ENCODE measurements around the gene SPR. TPM values are rescaled to one million over a fixed set of nuclear protein-coding genes. Genes with fewer than 3 reads are reported as not detected.

The SPR gene
- total and polyA plus RNA-seq, 2 of the 13 experiments (the other 11 are each of a cell fraction or from before 2014, with no cell fraction given), result 34.0 to 96.0 TPM

GRCh38 chr2:72892506-72893173 lies 5.4 kb downstream of the SPR start (continued):
- peak; percentile 86 for TF ChIP-seq STAG1 (CRISPR knock-in tag; IDR thresholded peaks at IDR 0.05)
- TF ChIP-seq HIVEP1 (CRISPR knock-in tag; IDR thresholded peaks at IDR 0.05), result peak; percentile 74; the same call in 1 of the 2 replicates
- TF ChIP-seq SP5 (CRISPR knock-in tag; IDR thresholded peaks at IDR 0.05; ENCODE audit: borderline replicate concordance, low read depth), result 0 out of 2 replicates have a peak, but pooled peaks have one; percentile 12
- peak; percentile 70 for TF ChIP-seq SMC3 (IDR thresholded peaks at IDR 0.05; ENCODE audit: low read length)
- no peak for TF ChIP-seq ETV5 (CRISPR knock-in tag; IDR thresholded peaks at IDR 0.05; ENCODE audit: borderline replicate concordance)
- no peak for TF ChIP-seq BATF2 (CRISPR knock-in tag; IDR thresholded peaks at IDR 0.05)
- TF ChIP-seq NR2F6 (IDR thresholded peaks at IDR 0.05), result no peak
- no peak for TF ChIP-seq NR2F6 (CRISPR knock-in tag; IDR thresholded peaks at IDR 0.05)
- no peak for TF ChIP-seq RORA (CRISPR knock-in tag; IDR thresholded peaks at IDR 0.05)
- TF ChIP-seq ZNF776 (CRISPR knock-in tag; IDR thresholded peaks at IDR 0.05), result 0 out of 2 replicates have a peak, but pooled peaks have one; percentile 36
- peak in 1 of 2 experiments; percentile 78; a peak in 1 of 4 replicates for TF ChIP-seq HMGXB4 (CRISPR knock-in tag; IDR thresholded peaks at IDR 0.05; ENCODE audit: borderline replicate concordance in 1 of 2, low read depth in 1 of 2)
- 0 out of 2 replicates have a peak, but pooled peaks have one; percentile 15 for TF ChIP-seq ZFY (CRISPR knock-in tag; IDR thresholded peaks at IDR 0.05)
- TF ChIP-seq NRL (CRISPR knock-in tag; IDR thresholded peaks at IDR 0.05; ENCODE audit: borderline replicate concordance), result peak; percentile 74
- no peak for TF ChIP-seq NONO (IDR thresholded peaks at IDR 0.05)
- TF ChIP-seq NONO (CRISPR knock-in tag; conservative IDR thresholded peaks at IDR 0.05), result 0 out of 2 replicates have a peak, but pooled peaks have one; percentile 26
- TF ChIP-seq, protein P1, sequence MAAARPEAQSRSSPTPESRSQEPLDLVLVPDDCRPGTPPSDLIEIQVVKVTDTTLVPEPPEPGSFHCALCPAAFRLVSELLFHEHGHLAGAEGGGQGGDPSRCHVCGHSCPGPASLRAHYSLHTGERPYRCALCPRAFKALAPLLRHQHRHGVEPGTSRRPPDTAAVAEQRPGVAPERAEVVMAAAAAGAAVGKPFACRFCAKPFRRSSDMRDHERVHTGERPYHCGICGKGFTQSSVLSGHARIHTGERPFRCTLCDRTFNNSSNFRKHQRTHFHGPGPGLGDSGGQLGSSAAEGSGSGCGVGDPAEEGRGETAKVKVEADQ (CRISPR knock-in tag; IDR thresholded peaks at IDR 0.05; ENCODE audit: borderline replicate concordance), result 0 out of 2 replicates have a peak, but pooled peaks have one; percentile 12
- no peak for TF ChIP-seq FOXO1 (CRISPR knock-in tag; IDR thresholded peaks at IDR 0.05)
- peak; percentile 14; the same call in 1 of the 2 replicates for TF ChIP-seq ZNF772 (CRISPR knock-in tag; IDR thresholded peaks at IDR 0.05)
- no peak for TF ChIP-seq ZSCAN29 (CRISPR knock-in tag; conservative IDR thresholded peaks at IDR 0.05)
- TF ChIP-seq ZNF331 (CRISPR knock-in tag; IDR thresholded peaks at IDR 0.05), result 0 out of 2 replicates have a peak, but pooled peaks have one; percentile 15
- no peak for TF ChIP-seq ATF7 (IDR thresholded peaks at IDR 0.05)
- TF ChIP-seq ATF7 (CRISPR knock-in tag; IDR thresholded peaks at IDR 0.05), result no peak
- TF ChIP-seq NPAS2 (CRISPR knock-in tag; IDR thresholded peaks at IDR 0.05; ENCODE audit: borderline replicate concordance), result no peak
- TF ChIP-seq AKAP8 (CRISPR knock-in tag; IDR thresholded peaks at IDR 0.05), result peak; percentile 18; the same call in 1 of the 2 replicates
- 0 out of 2 replicates have a peak, but pooled peaks have one; percentile 45 for TF ChIP-seq ZBTB38 (CRISPR knock-in tag; IDR thresholded peaks at IDR 0.05)
- TF ChIP-seq ZNF138 (CRISPR knock-in tag; IDR thresholded peaks at IDR 0.05; ENCODE audit: low read depth), result no peak
- TF ChIP-seq DMAP1 (CRISPR knock-in tag; IDR thresholded peaks at IDR 0.05), result no peak
- TF ChIP-seq TEAD3 (CRISPR knock-in tag; optimal IDR thresholded peaks at IDR 0.05; ENCODE audit: borderline replicate concordance), result peak; percentile 44
- TF ChIP-seq NFRKB (IDR thresholded peaks at IDR 0.05), result no peak
- TF ChIP-seq MEF2D (CRISPR knock-in tag; IDR thresholded peaks at IDR 0.05), result no peak
